Activated CD8-positive, alpha-beta memory T cell treated with anti-CD3 and anti-CD28 coated beads, Interleukin-2, amount 50 U/mL, for 24 hours (primary cell): ENCODE results near the gene ADCK2.

Experiments used
- DNase-seq: peaks from one replicate; pipeline ENCODE4 v3.0.0-alpha.2; 2020; ENCODE audit errors: extremely low read depth

Gene ADCK2

GRCh38 chr7:140744005-140744404 lies 71.3 kb downstream of the ADCK2 start:
- no peak for DNase-seq
